ENCODE measurements around the gene PPM1K.

DNA sequence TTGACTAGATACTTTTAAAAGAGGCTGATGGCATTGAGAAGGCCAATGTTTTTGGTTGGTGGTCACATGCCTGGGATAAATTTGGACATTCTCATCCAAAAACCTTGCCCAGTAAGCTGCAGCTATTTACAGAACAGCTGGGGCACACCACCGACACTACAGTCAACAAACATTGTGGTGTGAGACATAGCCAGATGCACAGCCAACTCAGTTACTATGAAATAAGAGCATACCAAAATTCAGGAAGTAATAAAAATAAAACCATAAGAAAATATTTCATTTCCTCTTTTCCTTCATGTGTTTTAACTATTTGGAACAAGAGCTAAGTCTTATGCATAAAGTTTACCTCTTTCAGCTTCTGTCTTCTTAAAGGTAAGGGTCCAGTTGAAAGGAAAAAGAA, 8.8 kb downstream of the PPM1K start:
- TF ChIP-seq POLR2A (IDR thresholded peaks at IDR 0.05; ENCODE audit: low read depth, low read length) (no peak), TAF1 (IDR thresholded peaks at IDR 0.05; ENCODE audit: low read depth, low read length) (no peak), POLR2AphosphoS5 (IDR thresholded peaks at IDR 0.05; ENCODE audit: low read depth, low read length) (no peak), SPI1 (IDR thresholded peaks at IDR 0.05; ENCODE audit: low read depth, low read length) (peak; percentile 64), PAX5 (IDR thresholded peaks at IDR 0.05; ENCODE audit: insufficient read depth, low read length, severe bottlenecking) (no peak), POU2F2 (IDR thresholded peaks at IDR 0.05; ENCODE audit: low read depth, low read length) (no peak)

Measured in GM12891 (cell line).